Panc1 (cell line): ENCODE results near the gene DKK3. TPM values are rescaled to one million over a fixed set of nuclear protein-coding genes. Genes with fewer than 3 reads are reported as not detected.
A peak's percentile ranks its signal among the peaks of the same experiment; 100 is the strongest.

Experiments
- ATAC-seq: fragments of 200-7000 bp; cut with Tn5 transposase; 2 replicates; pipeline ENCODE4 v1.9.1; 2020; ENCODE audit warnings: mild to moderate bottlenecking, moderate library complexity
- BruUV-seq: library from RNA; stranded (reverse); fragments of 400-500 nt; replicated peaks from 2 replicates; lab custom pipeline; 2021; lab: Mats Ljungman, UMichigan
- CTCF ChIA-PET: fragments of 300-600 bp; sonication (Branson Sonifier 250); formaldehyde crosslinking; loops from one replicate; lab custom pipeline; 2022; ENCODE audit warnings: antibody characterized with exemption; lab: Charles Lee
- POLR2A ChIA-PET: fragments of 300-600 bp; sonication (Branson Sonifier 250); formaldehyde crosslinking; loops from one replicate; lab custom pipeline; 2022; ENCODE audit warnings: antibody characterized with exemption; lab: Charles Lee
- DNase-seq: peaks from one replicate; pipeline ENCODE4 v3.0.0-alpha.2; 2010; ENCODE audit warnings: low read depth, low spot score
- H3K27ac ChIP-seq: 2 replicates; pipeline ENCODE4 v1.5.1; 2011; ENCODE audit warnings: mild to moderate bottlenecking, low read length, inconsistent platforms
- H3K27me3 ChIP-seq: fragments of 200-500 bp; sonication (Bioruptor generic); 2 replicates; pipeline ENCODE4 v1.6.0; 2014; ENCODE audit warnings: low read length, inconsistent platforms; ENCODE audit not compliant: control insufficient read depth, insufficient read depth
- H3K36me3 ChIP-seq: fragments of 200-500 bp; sonication (Bioruptor generic); 2 replicates; pipeline ENCODE4 v1.5.1; 2014; ENCODE audit warnings: inconsistent platforms, mild to moderate bottlenecking, low read length, moderate library complexity; ENCODE audit not compliant: control insufficient read depth, insufficient read depth
- H3K4me1 ChIP-seq: 2 replicates; pipeline ENCODE4 v1.5.1; 2011; ENCODE audit warnings: inconsistent platforms, mild to moderate bottlenecking, low read length, moderate library complexity; ENCODE audit not compliant: control insufficient read depth, insufficient read depth
- H3K4me3 ChIP-seq, 2 experiments: 2 replicates each; pipeline ENCODE4 v1.5.1; 2011 to 2012; ENCODE audit warnings: low read depth in 2 of 2, low read length in 2 of 2, mild to moderate bottlenecking in 2 of 2, inconsistent platforms in 1 of 2, moderate library complexity in 1 of 2
- H3K9me3 ChIP-seq: fragments of 200-500 bp; sonication (Bioruptor generic); 2 replicates; pipeline ENCODE4 v1.5.1; 2014; ENCODE audit warnings: low read depth, mild to moderate bottlenecking, inconsistent platforms, low read length, moderate library complexity; ENCODE audit not compliant: control insufficient read depth, insufficient read depth
- CTCF ChIP-seq: fragments of 450-650 bp; IDR thresholded peaks from 2 replicates; pipeline ENCODE4 v1.5.1; 2017; ENCODE audit warnings: mild to moderate bottlenecking
- REST ChIP-seq, 2 experiments: IDR thresholded peaks; 2 replicates each; pipeline ENCODE4 v1.6.1; 2011 to 2012; ENCODE audit warnings: low read depth in 2 of 2, control low read depth in 1 of 2, low read length in 1 of 2, mild to moderate bottlenecking in 1 of 2, moderate library complexity in 1 of 2; ENCODE audit not compliant: insufficient read depth in 1 of 2
- SIN3A ChIP-seq: IDR thresholded peaks from 2 replicates; pipeline ENCODE4 v1.6.1; 2012; ENCODE audit warnings: low read depth, mild to moderate bottlenecking, low read length, moderate library complexity, borderline replicate concordance; ENCODE audit not compliant: insufficient read depth
- TCF7L2 ChIP-seq: IDR thresholded peaks from 2 replicates; pipeline ENCODE4 v1.6.1; 2011; ENCODE audit warnings: mild to moderate bottlenecking, low read depth, low read length, inconsistent platforms
- in situ Hi-C: cut with HindIII; loops from 2 replicates; pipeline ENCODE4 v1.10.0; 2016; ENCODE audit warnings: low sequenced_read_pairs, low pct_unique_long_range_greater_than_20kb
- intact Hi-C: fragments of 100-400 bp; cut with micrococcal nuclease; formaldehyde crosslinking; loops from one replicate; pipeline ENCODE4 v1.10.0; 2022; ENCODE audit not compliant: unreplicated experiment
- total RNA-seq: library from RNA; stranded (reverse); gene quantifications from one replicate; pipeline ENCODE4 v1.2.1, GENCODE V29; 2021; ENCODE audit not compliant: unreplicated experiment

The DKK3 gene
- total RNA-seq, 1 experiment from 2014 or later, result 116 TPM

GRCh38 chr11:12056119-12056518 is 47.7 kb upstream of the DKK3 start:
- in situ Hi-C loops (no loop called here), intact Hi-C loops (no loop called here)
- peaks cover 9% of the 10 kb centered on the region for H3K4me1 ChIP-seq
- no peaks in the 10 kb centered on the region for H3K27me3 ChIP-seq
- no peak for TF ChIP-seq SIN3A
- TF ChIP-seq CTCF, result no peak
- no peak for TF ChIP-seq TCF7L2
- no peak for TF ChIP-seq REST (IDR thresholded peaks at IDR 0.05; ENCODE audit: insufficient read depth in 1 of 2, low read depth in 2 of 2, low read length in 1 of 2)
- no peak for ATAC-seq
- ChIA-PET POLR2A (no interaction called here), CTCF (interaction anchor here (0.5 to 0.7 kb wide), 3 partner anchors 76 to 275 kb away, joined by 4 to 12 read pairs (median 4); no protein-coding TSS in a partner anchor)
- no peak overlapping the region for H3K4me3 ChIP-seq
- H3K9me3 ChIP-seq, result no peaks in the 10 kb centered on the region
- no peak overlapping the region for H3K27ac ChIP-seq
- BruUV-seq, result no TSS peak
- DNase-seq, result no peak
- no peaks in the 10 kb centered on the region for H3K36me3 ChIP-seq

GRCh38 chr11:12053606-12054361 is 45.4 kb upstream of the DKK3 start:
- no peak for DNase-seq
- H3K4me1 ChIP-seq, result peaks cover 22% of the 10 kb centered on the region
- H3K9me3 ChIP-seq, result no peaks in the 10 kb centered on the region
- TF ChIP-seq TCF7L2 (no peak), CTCF (no peak)
- H3K27me3 ChIP-seq, result no peaks in the 10 kb centered on the region
- in situ Hi-C loops (no loop called here), intact Hi-C loops (no loop called here)
- 0 out of 2 replicates have a peak, but pooled peaks have one; percentile 11 for ATAC-seq
- no TSS peak for BruUV-seq
- H3K4me3 ChIP-seq, result no peak overlapping the region
- ChIA-PET POLR2A (no interaction called here), CTCF (interaction anchor here (0.8 kb wide), 1 partner anchor 228 kb away, joined by 3 read pairs; no protein-coding TSS in a partner anchor)
- H3K36me3 ChIP-seq, result no peaks in the 10 kb centered on the region
- H3K27ac ChIP-seq, result peak overlapping the region; percentile 75
